Measurements from ENCODE around the gene EME1. TPM values are rescaled to one million over a fixed set of nuclear protein-coding genes. Genes with fewer than 3 reads are reported as not detected.

Gene EME1
- total and polyA plus RNA-seq, 2 of the 13 experiments (the other 11 are each of a cell fraction or from before 2014, with no cell fraction given) = 20.7 to 24.6 TPM

DNA sequence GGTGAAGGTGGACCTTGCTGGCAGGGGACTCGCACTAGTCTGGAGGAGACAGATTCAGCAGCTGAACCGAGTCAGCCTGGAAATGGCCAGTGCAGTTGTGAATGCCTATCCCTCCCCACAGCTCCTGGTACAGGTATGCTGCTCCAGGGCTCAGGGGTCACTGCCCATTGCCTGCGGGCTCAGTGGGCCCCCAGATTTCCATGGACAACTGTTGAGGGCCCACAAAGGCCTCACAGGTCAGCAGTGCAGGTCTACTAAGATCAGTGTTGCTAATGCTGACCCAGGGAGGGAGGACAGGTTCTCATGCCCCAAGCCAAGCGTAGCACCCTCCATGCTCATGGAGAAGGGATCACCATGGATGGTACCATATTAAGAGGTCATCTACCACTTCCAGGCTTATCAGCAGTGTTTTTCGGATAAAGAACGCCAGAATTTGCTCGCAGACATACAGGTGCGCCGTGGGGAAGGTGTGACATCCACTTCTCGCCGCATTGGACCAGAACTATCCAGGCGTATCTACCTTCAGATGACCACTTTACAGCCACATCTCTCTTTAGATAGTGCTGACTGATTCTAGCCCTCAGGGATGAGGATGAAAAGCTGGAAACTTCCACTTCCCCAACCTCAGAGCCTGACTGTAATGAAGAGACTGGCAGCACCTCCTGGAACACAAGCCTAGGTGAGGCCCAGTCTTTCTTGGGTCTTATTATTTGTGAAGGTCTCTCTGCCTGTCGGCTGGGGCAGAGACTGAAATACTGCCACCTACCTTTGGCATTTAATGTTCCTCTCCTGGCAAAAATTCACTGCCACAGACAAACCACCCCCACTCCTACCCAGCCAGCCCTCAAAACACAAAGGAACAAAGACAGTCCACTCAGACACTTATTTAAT lies 7.6 kb downstream of the EME1 start (continued):
- TF ChIP-seq, protein P1, sequence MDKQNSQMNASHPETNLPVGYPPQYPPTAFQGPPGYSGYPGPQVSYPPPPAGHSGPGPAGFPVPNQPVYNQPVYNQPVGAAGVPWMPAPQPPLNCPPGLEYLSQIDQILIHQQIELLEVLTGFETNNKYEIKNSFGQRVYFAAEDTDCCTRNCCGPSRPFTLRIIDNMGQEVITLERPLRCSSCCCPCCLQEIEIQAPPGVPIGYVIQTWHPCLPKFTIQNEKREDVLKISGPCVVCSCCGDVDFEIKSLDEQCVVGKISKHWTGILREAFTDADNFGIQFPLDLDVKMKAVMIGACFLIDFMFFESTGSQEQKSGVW (CRISPR knock-in tag; IDR thresholded peaks at IDR 0.05; ENCODE audit: borderline replicate concordance) = no peak
- TF ChIP-seq ZNF564 (CRISPR knock-in tag; IDR thresholded peaks at IDR 0.05) (no peak), ATF7 (IDR thresholded peaks at IDR 0.05) (no peak), ATF7 (CRISPR knock-in tag; IDR thresholded peaks at IDR 0.05) (no peak), SP4 (CRISPR knock-in tag; IDR thresholded peaks at IDR 0.05) (peak; percentile 25; the same call in 1 of the 2 replicates), PRMT3 (CRISPR knock-in tag; IDR thresholded peaks at IDR 0.05; ENCODE audit: borderline replicate concordance, low read depth) (no peak), NPAS2 (CRISPR knock-in tag; IDR thresholded peaks at IDR 0.05; ENCODE audit: borderline replicate concordance) (no peak), KDM2A (CRISPR knock-in tag; IDR thresholded peaks at IDR 0.05; ENCODE audit: borderline replicate concordance, low read depth) (peak; percentile 47; the same call in 1 of the 2 replicates), ZNF331 (CRISPR knock-in tag; IDR thresholded peaks at IDR 0.05) (no peak), MYNN (CRISPR knock-in tag; IDR thresholded peaks at IDR 0.05; ENCODE audit: low read depth) (no peak), MIER2 (CRISPR knock-in tag; IDR thresholded peaks at IDR 0.05) (no peak), ZNF841 (CRISPR knock-in tag; IDR thresholded peaks at IDR 0.05; ENCODE audit: borderline replicate concordance) (no peak), ZNF772 (CRISPR knock-in tag; IDR thresholded peaks at IDR 0.05) (no peak), ZFP62 (CRISPR knock-in tag; IDR thresholded peaks at IDR 0.05) (no peak), HNRNPK (IDR thresholded peaks at IDR 0.05; ENCODE audit: low read depth, low read length, poor library complexity, severe bottlenecking) (no peak)
- TF ChIP-seq, protein P2, sequence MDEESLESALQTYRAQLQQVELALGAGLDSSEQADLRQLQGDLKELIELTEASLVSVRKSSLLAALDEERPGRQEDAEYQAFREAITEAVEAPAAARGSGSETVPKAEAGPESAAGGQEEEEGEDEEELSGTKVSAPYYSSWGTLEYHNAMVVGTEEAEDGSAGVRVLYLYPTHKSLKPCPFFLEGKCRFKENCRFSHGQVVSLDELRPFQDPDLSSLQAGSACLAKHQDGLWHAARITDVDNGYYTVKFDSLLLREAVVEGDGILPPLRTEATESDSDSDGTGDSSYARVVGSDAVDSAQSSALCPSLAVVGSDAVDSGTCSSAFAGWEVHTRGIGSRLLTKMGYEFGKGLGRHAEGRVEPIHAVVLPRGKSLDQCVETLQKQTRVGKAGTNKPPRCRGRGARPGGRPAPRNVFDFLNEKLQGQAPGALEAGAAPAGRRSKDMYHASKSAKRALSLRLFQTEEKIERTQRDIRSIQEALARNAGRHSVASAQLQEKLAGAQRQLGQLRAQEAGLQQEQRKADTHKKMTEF (CRISPR knock-in tag; IDR thresholded peaks at IDR 0.05) = no peak
- TF ChIP-seq, protein P3, sequence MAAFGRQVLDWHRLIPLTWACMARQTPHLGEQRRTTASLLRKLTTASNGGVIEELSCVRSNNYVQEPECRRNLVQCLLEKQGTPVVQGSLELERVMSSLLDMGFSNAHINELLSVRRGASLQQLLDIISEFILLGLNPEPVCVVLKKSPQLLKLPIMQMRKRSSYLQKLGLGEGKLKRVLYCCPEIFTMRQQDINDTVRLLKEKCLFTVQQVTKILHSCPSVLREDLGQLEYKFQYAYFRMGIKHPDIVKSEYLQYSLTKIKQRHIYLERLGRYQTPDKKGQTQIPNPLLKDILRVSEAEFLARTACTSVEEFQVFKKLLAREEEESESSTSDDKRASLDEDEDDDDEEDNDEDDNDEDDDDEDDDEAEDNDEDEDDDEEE (CRISPR knock-in tag; IDR thresholded peaks at IDR 0.05) = no peak
- TF ChIP-seq, protein P4, sequence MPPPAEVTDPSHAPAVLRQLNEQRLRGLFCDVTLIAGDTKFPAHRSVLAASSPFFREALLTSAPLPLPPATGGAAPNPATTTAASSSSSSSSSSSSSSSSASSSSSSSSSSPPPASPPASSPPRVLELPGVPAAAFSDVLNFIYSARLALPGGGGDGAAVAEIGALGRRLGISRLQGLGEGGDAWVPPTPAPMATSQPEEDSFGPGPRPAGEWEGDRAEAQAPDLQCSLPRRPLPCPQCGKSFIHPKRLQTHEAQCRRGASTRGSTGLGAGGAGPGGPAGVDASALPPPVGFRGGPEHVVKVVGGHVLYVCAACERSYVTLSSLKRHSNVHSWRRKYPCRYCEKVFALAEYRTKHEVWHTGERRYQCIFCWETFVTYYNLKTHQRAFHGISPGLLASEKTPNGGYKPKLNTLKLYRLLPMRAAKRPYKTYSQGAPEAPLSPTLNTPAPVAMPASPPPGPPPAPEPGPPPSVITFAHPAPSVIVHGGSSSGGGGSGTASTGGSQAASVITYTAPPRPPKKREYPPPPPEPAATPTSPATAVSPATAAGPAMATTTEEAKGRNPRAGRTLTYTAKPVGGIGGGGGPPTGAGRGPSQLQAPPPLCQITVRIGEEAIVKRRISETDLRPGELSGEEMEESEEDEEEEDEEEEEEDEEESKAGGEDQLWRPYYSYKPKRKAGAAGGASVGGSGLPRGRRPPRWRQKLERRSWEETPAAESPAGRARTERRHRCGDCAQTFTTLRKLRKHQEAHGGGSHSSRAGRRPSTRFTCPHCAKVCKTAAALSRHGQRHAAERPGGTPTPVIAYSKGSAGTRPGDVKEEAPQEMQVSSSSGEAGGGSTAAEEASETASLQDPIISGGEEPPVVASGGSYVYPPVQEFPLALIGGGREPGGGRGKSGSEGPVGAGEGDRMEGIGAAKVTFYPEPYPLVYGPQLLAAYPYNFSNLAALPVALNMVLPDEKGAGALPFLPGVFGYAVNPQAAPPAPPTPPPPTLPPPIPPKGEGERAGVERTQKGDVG (CRISPR knock-in tag; IDR thresholded peaks at IDR 0.05; ENCODE audit: borderline replicate concordance) = no peak
- TF ChIP-seq, protein P5, sequence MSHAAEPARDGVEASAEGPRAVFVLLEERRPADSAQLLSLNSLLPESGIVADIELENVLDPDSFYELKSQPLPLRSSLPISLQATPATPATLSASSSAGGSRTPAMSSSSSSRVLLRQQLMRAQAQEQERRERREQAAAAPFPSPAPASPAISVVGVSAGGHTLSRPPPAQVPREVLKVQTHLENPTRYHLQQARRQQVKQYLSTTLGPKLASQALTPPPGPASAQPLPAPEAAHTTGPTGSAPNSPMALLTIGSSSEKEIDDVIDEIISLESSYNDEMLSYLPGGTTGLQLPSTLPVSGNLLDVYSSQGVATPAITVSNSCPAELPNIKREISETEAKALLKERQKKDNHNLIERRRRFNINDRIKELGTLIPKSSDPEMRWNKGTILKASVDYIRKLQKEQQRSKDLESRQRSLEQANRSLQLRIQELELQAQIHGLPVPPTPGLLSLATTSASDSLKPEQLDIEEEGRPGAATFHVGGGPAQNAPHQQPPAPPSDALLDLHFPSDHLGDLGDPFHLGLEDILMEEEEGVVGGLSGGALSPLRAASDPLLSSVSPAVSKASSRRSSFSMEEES (CRISPR knock-in tag; IDR thresholded peaks at IDR 0.05) = no peak
